HG02852 (cell line): Measurements from ENCODE around the gene SIK2.

Experiments used
- ATAC-seq: cut with Tn5 transposase; IDR thresholded peaks from one replicate; pipeline ENCODE4 v1.9.1; 2021; ENCODE audit warnings: mild to moderate bottlenecking, moderate library complexity; ENCODE audit not compliant: unreplicated experiment

SIK2 gene

DNA sequence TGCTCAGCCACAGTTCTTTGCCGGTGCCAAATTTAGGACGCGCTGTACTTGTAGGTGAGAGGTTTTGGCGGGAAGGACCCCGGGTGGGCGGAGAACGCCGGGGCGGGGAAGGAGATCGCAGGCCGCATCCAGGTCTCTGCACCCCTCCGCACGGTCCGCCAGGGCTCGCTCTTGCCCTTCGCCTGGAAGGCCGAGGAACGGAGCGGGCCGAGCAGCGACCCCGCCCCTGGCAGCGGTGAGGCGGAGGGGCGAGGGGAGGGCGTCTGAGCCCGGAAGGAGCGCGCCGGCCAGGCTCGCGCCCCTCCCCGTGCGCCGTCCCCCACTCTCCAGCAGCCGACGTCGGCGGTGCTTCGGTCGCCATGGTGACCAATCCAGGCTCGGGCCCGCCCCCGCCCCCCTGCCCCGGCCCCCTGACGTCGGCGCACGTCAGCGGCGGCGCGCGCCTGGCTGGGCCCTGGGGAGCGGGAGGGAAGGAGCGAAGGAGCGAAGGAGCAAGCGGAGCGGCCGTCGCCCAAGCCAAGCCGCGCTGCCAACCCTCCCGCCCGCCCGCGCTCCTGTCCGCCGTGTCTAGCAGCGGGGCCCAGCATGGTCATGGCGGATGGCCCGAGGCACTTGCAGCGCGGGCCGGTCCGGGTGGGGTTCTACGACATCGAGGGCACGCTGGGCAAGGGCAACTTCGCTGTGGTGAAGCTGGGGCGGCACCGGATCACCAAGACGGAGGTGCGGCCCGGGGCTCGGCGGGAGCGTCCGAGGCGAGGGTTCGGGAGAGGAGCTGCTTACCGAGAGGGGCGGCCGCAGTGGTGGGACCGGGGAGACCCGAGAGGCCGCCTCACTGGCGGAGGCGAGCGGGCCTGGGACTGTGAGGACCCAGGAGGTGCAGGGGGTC, at the start of gene SIK2:
Gene SIK2 (plus strand): TSS at position 471 of the 886 bp plus-strand sequence. CDS start 115 bp downstream, at position 586.
- peak; percentile 88 for ATAC-seq

GRCh38 chr11:111554532-111554931, 47.7 kb upstream of the SIK2 start:
- ATAC-seq: no peak

DNA sequence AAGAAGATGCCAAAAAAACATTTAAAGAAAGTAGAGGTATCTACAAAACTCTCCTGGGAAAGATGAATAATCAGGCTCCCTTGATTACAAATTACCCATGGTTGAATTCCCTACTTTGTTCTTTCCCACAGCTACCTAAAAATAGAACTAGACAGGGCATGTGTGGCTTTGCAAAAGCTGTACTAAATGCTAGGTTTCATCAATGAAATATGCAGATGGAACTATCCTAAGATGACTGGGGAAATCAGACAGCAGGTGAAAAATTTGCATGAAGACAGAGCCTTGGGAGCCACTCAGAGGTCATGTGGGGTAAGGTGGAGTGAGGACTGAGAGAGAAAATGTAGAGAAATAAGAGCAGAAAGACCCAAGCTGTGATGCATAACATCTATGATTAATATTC, 47.0 kb upstream of the SIK2 start:
- ATAC-seq: no peak

DNA sequence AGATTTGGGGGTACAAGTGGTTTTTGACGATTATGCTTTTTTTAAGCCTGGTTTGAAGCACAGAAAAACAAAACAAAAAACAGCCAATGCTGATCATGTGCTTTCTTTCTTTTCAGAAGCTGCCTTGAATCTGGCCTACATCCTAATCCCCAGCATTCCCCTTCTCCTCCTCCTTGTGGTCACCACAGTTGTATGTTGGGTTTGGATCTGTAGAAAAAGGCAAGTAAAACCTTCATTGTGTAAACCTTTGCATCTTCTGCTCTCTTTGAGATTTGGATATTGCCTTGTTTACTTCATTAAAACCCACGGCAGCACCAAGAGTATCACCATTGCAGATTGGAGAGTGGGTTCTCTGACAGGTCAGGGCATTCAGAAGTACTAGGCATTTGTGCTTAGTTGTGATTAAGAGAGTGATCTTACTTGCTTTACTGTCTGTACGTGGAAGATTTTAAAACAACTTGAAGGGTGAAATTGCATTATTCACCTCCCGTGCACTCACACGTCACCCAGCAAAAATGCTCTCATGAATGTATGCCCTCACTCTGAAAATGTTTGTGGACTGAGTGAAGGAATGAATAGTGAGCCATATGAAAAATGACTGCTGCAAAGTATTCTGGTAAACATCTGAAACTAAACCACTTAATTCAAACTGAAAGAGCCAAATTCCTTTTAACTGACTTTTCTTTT, 44.7 kb upstream of the SIK2 start:
- no peak for ATAC-seq

DNA sequence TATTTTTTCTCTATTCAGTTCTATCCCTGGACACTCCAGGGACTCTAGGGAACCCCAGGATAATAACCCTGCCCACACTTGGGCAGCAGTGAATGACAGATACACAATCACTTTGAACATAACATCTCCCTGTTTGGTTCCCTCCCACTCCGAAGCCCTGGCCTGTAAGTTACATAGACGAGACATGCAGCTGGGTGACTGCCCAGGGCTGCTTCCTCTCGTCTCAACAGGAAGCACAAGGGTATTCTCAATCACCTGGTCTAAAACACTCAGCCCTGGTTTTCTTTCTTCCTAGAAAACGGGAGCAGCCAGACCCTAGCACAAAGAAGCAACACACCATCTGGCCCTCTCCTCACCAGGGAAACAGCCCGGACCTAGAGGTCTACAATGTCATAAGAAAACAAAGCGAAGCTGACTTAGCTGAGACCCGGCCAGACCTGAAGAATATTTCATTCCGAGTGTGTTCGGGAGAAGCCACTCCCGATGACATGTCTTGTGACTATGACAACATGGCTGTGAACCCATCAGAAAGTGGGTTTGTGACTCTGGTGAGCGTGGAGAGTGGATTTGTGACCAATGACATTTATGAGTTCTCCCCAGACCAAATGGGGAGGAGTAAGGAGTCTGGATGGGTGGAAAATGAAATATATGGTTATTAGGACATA, 42.3 kb upstream of the SIK2 start:
- ATAC-seq: no peak

GRCh38 chr11:111560800-111561199, 41.4 kb upstream of the SIK2 start:
- ATAC-seq: no peak

DNA sequence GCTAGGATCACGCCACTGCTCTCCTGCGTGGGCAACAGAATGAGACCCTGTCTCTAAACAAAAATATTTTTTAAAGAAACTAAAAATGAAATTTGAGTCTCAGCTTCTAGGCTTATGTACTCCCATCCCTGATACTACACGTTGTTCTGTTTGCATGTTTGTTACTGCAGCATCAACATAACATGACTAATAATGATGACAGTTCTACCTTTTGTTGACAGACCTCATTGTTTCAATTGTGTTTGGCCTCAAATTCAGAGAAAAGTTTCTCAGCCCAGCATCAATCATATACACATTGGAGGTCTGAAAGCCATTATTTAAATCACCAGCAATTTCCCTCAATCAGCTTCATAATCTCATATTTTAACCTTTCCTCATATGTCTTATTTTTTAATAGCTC, 40.9 kb upstream of the SIK2 start:
- ATAC-seq: no peak

DNA sequence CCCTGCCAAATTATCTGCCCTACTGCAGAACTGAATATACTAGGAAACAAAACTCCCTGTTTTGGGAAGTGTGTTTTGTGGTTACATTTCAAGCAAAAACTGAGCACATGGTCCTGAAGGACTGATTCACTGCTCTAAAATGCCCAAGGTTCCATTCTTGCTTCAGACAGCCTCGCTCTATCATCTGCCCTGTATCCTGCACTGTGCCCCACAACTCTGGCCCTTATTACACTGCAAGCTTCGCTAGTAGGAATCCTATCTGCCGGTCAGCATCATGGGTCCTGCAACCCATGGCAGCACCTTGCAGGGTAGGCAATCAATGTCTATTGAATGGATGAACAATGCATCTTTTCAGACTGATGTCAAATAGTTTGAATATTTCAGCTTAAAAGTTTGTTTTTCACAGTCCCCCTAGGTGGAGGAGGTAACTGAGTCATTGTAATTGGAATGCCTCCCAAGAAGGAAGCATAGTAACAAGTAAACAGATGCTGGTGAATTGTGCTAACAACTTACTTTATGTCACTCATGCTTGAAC, 40.4 kb upstream of the SIK2 start:
- ATAC-seq: no peak

DNA sequence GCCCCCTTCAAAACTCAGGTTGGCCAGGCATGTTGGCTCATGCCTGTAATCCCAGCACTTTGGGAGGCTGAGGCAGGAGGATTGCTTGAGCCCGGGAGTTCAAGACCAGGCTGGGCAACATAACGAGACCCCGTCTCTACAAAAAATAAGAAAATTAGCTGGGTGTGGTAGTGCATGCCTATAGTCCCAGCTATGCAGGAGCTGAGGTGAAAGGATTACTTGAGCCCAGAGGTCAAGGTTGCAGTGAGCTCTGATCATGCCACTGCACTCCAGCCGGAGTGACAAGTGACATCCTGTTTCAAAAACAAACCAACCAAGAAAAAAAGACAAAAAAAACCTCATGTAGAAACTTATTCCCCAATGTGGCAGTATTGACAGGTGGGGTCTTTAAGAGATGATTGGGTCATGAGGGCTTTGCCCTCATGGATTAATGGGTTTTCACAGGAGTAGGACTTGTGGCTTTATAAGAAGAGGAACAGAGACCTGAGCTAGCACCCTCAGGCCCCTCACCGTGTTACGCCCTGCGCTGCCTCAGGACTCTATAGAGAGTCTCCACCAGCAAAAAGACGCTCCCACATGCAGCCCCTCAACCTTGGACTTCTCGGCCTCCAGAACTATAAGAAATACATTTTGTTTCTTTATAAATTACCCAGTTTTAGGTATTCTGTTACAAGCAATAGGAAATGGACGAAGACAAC, 39.4 kb upstream of the SIK2 start:
- ATAC-seq: no peak

DNA sequence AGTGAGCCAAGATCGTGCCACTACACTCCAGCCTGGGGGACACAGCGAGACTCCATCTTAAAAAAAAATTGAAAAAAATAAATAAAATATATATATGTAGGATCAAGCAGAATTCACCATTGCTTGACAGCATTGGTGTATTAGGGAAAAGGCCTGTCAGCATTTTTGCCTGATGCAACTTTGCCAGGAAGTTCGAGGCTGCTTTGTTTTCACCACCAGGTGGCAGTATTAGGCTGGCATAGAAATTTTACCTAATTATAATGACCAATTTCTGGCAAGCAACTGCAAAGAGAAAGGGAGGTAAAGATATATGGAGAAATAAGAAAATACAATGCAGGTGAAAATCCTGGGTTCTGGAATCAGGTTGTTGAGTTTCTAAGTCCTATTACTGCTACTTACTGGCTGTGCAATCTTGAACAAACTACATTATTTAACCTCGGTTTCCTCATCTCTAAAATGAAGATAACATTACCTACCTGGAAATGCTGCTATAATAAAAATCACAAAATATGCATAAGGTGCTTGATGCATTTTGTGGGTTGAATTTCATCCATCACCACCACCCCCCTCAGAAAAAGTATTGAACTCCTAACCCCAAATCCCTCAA, 37.0 kb upstream of the SIK2 start:
- no peak for ATAC-seq

GRCh38 chr11:111566324-111566723, 35.9 kb upstream of the SIK2 start:
- no peak for ATAC-seq

- no peak for ATAC-seq
Measured at GRCh38 chr11:111569476-111569875, 32.8 kb upstream of the SIK2 start.

DNA sequence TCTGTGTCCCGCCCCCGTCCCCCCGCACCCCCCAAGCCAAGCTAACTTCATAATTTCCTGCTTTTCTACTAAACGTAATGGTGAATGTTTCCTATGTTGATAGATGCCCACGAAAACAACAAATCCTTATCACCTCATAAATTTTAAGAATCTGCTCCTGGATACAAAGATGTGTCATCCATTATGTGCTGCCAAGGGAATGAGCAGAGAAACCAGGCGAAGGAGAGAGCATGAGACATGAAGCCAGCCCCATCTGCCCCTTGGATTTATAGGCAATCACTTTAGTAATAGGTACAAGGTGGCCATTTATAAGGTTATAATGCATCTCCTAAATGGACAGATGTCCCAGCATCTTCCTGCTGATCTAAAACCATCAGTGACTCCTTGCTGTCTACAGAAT, 31.5 kb upstream of the SIK2 start:
- ATAC-seq: no peak

GRCh38 chr11:111571829-111572501, 30.3 kb upstream of the SIK2 start:
- ATAC-seq: no peak

DNA sequence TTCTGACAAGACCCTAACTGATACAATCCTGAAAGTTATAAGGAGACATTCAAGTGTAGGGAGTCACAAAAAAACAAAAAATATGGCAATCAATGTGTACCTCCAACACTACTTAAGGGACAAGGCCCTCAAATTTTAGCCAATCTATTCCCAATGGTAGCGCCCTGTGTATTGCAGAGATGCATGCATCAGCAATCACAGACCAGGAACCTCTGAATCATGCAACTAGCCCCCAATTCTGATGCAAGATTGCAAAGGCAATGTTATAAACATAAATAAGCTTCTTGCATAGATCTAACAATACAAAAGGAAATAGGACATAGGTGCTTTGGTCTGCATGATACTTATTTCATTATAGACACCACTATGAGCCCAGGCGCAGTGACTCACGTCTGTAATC, 29.7 kb upstream of the SIK2 start:
- ATAC-seq: no peak

GRCh38 chr11:111573821-111574249, 28.4 kb upstream of the SIK2 start:
- ATAC-seq: no peak

GRCh38 chr11:111574373-111575225, 27.6 kb upstream of the SIK2 start:
- ATAC-seq: no peak

DNA sequence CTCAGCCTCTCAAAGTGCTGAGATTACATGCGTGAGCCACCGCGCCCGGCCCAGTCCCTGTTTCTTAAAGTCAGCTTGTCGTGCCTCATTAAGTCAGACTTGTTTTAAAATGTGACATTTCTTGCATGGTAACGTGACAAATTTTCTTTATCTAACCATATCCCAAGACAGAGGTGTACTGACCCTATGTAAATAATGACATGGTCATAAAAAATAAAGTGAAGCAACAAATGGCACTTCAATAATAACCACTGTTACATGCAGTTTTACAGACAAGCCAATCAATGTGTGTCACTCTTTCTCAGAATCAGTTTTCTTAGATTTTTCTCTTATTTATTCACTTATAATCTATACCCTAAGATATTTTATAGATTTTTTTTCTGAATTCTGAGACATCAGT, 26.5 kb upstream of the SIK2 start:
- no peak for ATAC-seq

- ATAC-seq: no peak
Measured at GRCh38 chr11:111577821-111578220, 24.4 kb upstream of the SIK2 start.
